Aorta (tissue), 5 donors: ENCODE data around the gene PNPLA6. TPM values are rescaled to one million over a fixed set of nuclear protein-coding genes. Genes with fewer than 3 reads are reported as not detected.
"Not testable (repeated sequence)": the region's sequence is repeated elsewhere in the genome, so short reads cannot be mapped to it uniquely, and the experiment has no call there.

Experiments used
- ATAC-seq: fragments of 200-7000 bp; cut with Tn5 transposase; one replicate; pipeline ENCODE4 v1.9.1; 2022; ENCODE audit warnings: moderate library complexity; ENCODE audit not compliant: low FRiP score
- DNase-seq, 2 donors: peaks; one replicate each; pipeline ENCODE4 v3.0.0-alpha.2; 2020
- H3K27ac ChIP-seq, 2 donors: one replicate each; pipeline ENCODE4 v1.5.1; 2013; ENCODE audit warnings: low read length in 2 of 2, mild to moderate bottlenecking in 2 of 2, moderate library complexity in 2 of 2, control low read depth in 1 of 2, inconsistent platforms in 1 of 2, low read depth in 1 of 2
- H3K27me3 ChIP-seq, 2 donors: one replicate each; pipeline ENCODE4 v1.6.1; 2013; ENCODE audit warnings: control low read depth in 1 of 2, low read length in 1 of 2, mild to moderate bottlenecking in 1 of 2, moderate library complexity in 1 of 2; ENCODE audit not compliant: insufficient read depth in 2 of 2, control insufficient read depth in 1 of 2
- H3K36me3 ChIP-seq, 2 donors: one replicate each; pipeline ENCODE4 v1.6.1; 2013; ENCODE audit warnings: control low read depth in 1 of 2, low read length in 1 of 2, mild to moderate bottlenecking in 1 of 2; ENCODE audit not compliant: insufficient read depth in 2 of 2, control insufficient read depth in 1 of 2
- H3K4me1 ChIP-seq, 2 donors: one replicate each; pipeline ENCODE4 v1.6.1; 2013; ENCODE audit warnings: low read length in 2 of 2, control low read depth in 1 of 2, mild to moderate bottlenecking in 1 of 2, moderate library complexity in 1 of 2; ENCODE audit not compliant: insufficient read depth in 2 of 2, control insufficient read depth in 1 of 2
- H3K4me3 ChIP-seq, 2 donors: one replicate each; pipeline ENCODE4 v1.5.1; 2013; ENCODE audit warnings: low read length in 2 of 2, control low read depth in 1 of 2, mild to moderate bottlenecking in 1 of 2
- H3K9me3 ChIP-seq: one replicate; pipeline ENCODE4 v1.6.1; 2013; ENCODE audit warnings: mild to moderate bottlenecking, low read length; ENCODE audit not compliant: control insufficient read depth
- WGBS, 2 donors: extraction: QIAGEN DNeasy Blood & Tissue Kit; methylation state at CpG; one replicate each; pipeline ENCODE4 v1.1.7; 2013; 5-methylcytosine and 5-hydroxymethylcytosine counted together
- intact Hi-C, 2 donors: fragments of 100-400 bp; cut with DNase I; formaldehyde crosslinking; loops; one replicate each; pipeline versions ENCODE4 v1.14.2 to v1.15.0; 2022
- polyA plus RNA-seq, 2 donors: library from polyadenylated mRNA; stranded (reverse); fragments of 200-250 nt; gene quantifications; one replicate each; pipeline ENCODE4 v1.2.3, GENCODE V29; 2013
- total RNA-seq, 2 donors: library from RNA; stranded (reverse); fragmentation: NEBNext Ultra II Directional; extraction: Animal tissue kit (Norgen Biotek cat#: 25700); gene quantifications; one replicate each; pipeline ENCODE4 v1.2.1, GENCODE V29; 2021
- donor health status: healthy with polysubstance abuse.
- donor health status: Bipolar disorder and iron deficiency.
- donor health status: DM: no; HTN: no; CAD: no.
- donor health status: DM: no; HTN: no; CAD: no.
- donor health status: DM: yes; HTN: yes; CAD: no.

The PNPLA6 gene
- total and polyA plus RNA-seq, 4 donors = 25.0 to 136 (median 91.3) TPM

- intact Hi-C loops = loop anchor here (2.0 to 10.0 kb wide), 4 partner anchors 47 to 181 kb away; partner anchors contain the start of gene PEX11G (in 1 of the 2)
- no peaks in the 10 kb centered on the region for H3K4me1 ChIP-seq
- WGBS, 2 donors = 23 to 29% methylated on average over 26 to 30 of the region's 30 CpGs
Observed at GRCh38 chr19:7535998-7536695, 630 bp downstream of the PNPLA6 start.

GRCh38 chr19:7538990-7539389, 3.5 kb downstream of the PNPLA6 start:
- ATAC-seq = not testable (repeated sequence)
- intact Hi-C loops = loop anchor here (5.0 to 10.0 kb wide), 3 partner anchors 142 to 184 kb away; no protein-coding TSS in a partner anchor
- 95 to 96% methylated on average over 5 of the region's 5 CpGs for WGBS, 2 donors

More at GRCh38 chr19:7535998-7536695, 630 bp downstream of the PNPLA6 start:
- Histone ChIP-seq H3K4me3 (peak overlapping the region; percentile 44 to 82), H3K27me3 (no peaks in the 10 kb centered on the region), H3K36me3 (peaks cover 3% of the 10 kb centered on the region in 2 donors), H3K9me3 (no peaks in the 10 kb centered on the region), H3K27ac (peak overlapping the region in 1 of 2 donors; percentile 37)
- DNase-seq (no peak), ATAC-seq (no peak)

GRCh38 chr19:7539827-7540425, 4.4 kb downstream of the PNPLA6 start:
- H3K27ac ChIP-seq = no peak overlapping the region
- H3K4me1 ChIP-seq = no peaks in the 10 kb centered on the region
- no peak for ATAC-seq
- no peak for DNase-seq
- peaks cover 3 to 5% of the 10 kb centered on the region in 2 donors for H3K36me3 ChIP-seq
- no peaks in the 10 kb centered on the region for H3K9me3 ChIP-seq
- no peak overlapping the region for H3K4me3 ChIP-seq
- intact Hi-C loops = loop anchor here (5.0 to 10.0 kb wide), 3 partner anchors 143 to 185 kb away; no protein-coding TSS in a partner anchor
- H3K27me3 ChIP-seq = no peaks in the 10 kb centered on the region
- WGBS, 2 donors = 94% methylated on average over 28 of the region's 28 CpGs

More at GRCh38 chr19:7538990-7539389, 3.5 kb downstream of the PNPLA6 start:
- DNase-seq, H3K4me3 ChIP-seq, H3K4me1 ChIP-seq, H3K9me3 ChIP-seq, H3K27ac ChIP-seq, H3K27me3 ChIP-seq, H3K36me3 ChIP-seq: not testable (repeated sequence)

- intact Hi-C loops = no loop called here
- Histone ChIP-seq H3K9me3 (no peaks in the 10 kb centered on the region), H3K27ac (no peak overlapping the region), H3K4me1 (no peaks in the 10 kb centered on the region), H3K36me3 (peaks cover 3 to 5% of the 10 kb centered on the region in 2 donors), H3K27me3 (no peaks in the 10 kb centered on the region), H3K4me3 (no peak overlapping the region)
- 73 to 78% methylated on average over 36 to 39 of the region's 39 CpGs for WGBS, 2 donors
- peak in 1 of 2 donors; percentile 48 for DNase-seq
- no peak for ATAC-seq
Observed at GRCh38 chr19:7540761-7541474, 5.4 kb downstream of the PNPLA6 start.

- no peaks in the 10 kb centered on the region for H3K27me3 ChIP-seq
- no peak overlapping the region for H3K27ac ChIP-seq
- H3K4me3 ChIP-seq = no peak overlapping the region
- H3K4me1 ChIP-seq = no peaks in the 10 kb centered on the region
- DNase-seq = peak in 1 of 2 donors; percentile 45
- ATAC-seq = no peak
- no peaks in the 10 kb centered on the region for H3K9me3 ChIP-seq
- intact Hi-C loops = no loop called here
- peaks cover 3 to 5% of the 10 kb centered on the region in 2 donors for H3K36me3 ChIP-seq
- WGBS, 2 donors = 90 to 94% methylated on average over 15 of the region's 15 CpGs
Observed at GRCh38 chr19:7541475-7541824, 5.9 kb downstream of the PNPLA6 start.

GRCh38 chr19:7541828-7542443, 6.4 kb downstream of the PNPLA6 start:
- Histone ChIP-seq H3K27ac (no peak overlapping the region), H3K4me1 (no peaks in the 10 kb centered on the region), H3K9me3 (no peaks in the 10 kb centered on the region), H3K4me3 (no peak overlapping the region), H3K36me3 (peaks cover 3 to 5% of the 10 kb centered on the region in 2 donors), H3K27me3 (no peaks in the 10 kb centered on the region)
- ATAC-seq (no peak), DNase-seq (no peak)
- WGBS, 2 donors = 96 to 97% methylated on average over 11 of the region's 11 CpGs
- intact Hi-C loops = no loop called here

GRCh38 chr19:7542556-7543348, 7.2 kb downstream of the PNPLA6 start:
- Histone ChIP-seq H3K36me3 (peaks cover 3 to 5% of the 10 kb centered on the region in 2 donors), H3K27ac (no peak overlapping the region), H3K27me3 (no peaks in the 10 kb centered on the region), H3K9me3 (no peaks in the 10 kb centered on the region), H3K4me3 (no peak overlapping the region), H3K4me1 (no peaks in the 10 kb centered on the region)
- intact Hi-C loops = no loop called here
- DNase-seq (peak in 1 of 2 donors; percentile 47), ATAC-seq (no peak)
- 94 to 95% methylated on average over 20 to 24 of the region's 24 CpGs for WGBS, 2 donors

GRCh38 chr19:7544626-7545025, 9.1 kb downstream of the PNPLA6 start:
- ATAC-seq (peak; percentile 23), DNase-seq (peak in 1 of 2 donors; percentile 59)
- 84 to 85% methylated on average over 3 of the region's 3 CpGs for WGBS, 2 donors
- no peaks in the 10 kb centered on the region for H3K27me3 ChIP-seq
- intact Hi-C loops = no loop called here
- H3K27ac ChIP-seq = no peak overlapping the region
- no peaks in the 10 kb centered on the region for H3K9me3 ChIP-seq
- H3K36me3 ChIP-seq = peaks cover 0 to 5% of the 10 kb centered on the region in 2 donors
- H3K4me3 ChIP-seq = no peak overlapping the region
- H3K4me1 ChIP-seq = no peaks in the 10 kb centered on the region
